Stimulated activated CD4-positive, alpha-beta T cell treated with anti-CD3 and anti-CD28 coated beads, Interleukin-4, amount 100 ng/mL, for 4 hours (primary cell): Measurements from ENCODE around the gene EFCAB6.

Source experiments
- DNase-seq, 2 experiments: peaks; one replicate each; pipeline ENCODE4 v3.0.0-alpha.2; 2020

The EFCAB6 gene

GRCh38 chr22:43541462-43542407 is 270.4 kb downstream of the EFCAB6 start:
- DNase-seq, result no peak

- no peak for DNase-seq
These were observed 271.1 kb downstream of the EFCAB6 start for GRCh38 chr22:43541022-43541421.

- DNase-seq, result no peak
These were observed 271.6 kb downstream of the EFCAB6 start for GRCh38 chr22:43540529-43540923.

- DNase-seq, result no peak
These were observed 272.3 kb downstream of the EFCAB6 start for GRCh38 chr22:43539572-43540528.

GRCh38 chr22:43537019-43537585 is 275.0 kb downstream of the EFCAB6 start:
- no peak for DNase-seq

- no peak for DNase-seq
These were observed 276.4 kb downstream of the EFCAB6 start for GRCh38 chr22:43535741-43536140.

GRCh38 chr22:43535336-43535735 is 276.8 kb downstream of the EFCAB6 start:
- DNase-seq, result no peak

- no peak for DNase-seq
These were observed 277.2 kb downstream of the EFCAB6 start for GRCh38 chr22:43534916-43535315.

GRCh38 chr22:43533656-43534428 is 278.3 kb downstream of the EFCAB6 start:
- no peak for DNase-seq

GRCh38 chr22:43533156-43533530 is 279.0 kb downstream of the EFCAB6 start:
- DNase-seq, result no peak

- no peak for DNase-seq
These were observed 279.6 kb downstream of the EFCAB6 start for GRCh38 chr22:43532301-43533155.

GRCh38 chr22:43531651-43532050 is 280.5 kb downstream of the EFCAB6 start:
- no peak for DNase-seq

GRCh38 chr22:43530349-43531201 is 281.5 kb downstream of the EFCAB6 start:
- DNase-seq, result no peak

GRCh38 chr22:43529934-43530333 is 282.2 kb downstream of the EFCAB6 start:
- no peak for DNase-seq

GRCh38 chr22:43529461-43529860 is 282.6 kb downstream of the EFCAB6 start:
- no peak for DNase-seq

GRCh38 chr22:43528601-43529360 is 283.3 kb downstream of the EFCAB6 start:
- no peak for DNase-seq

- DNase-seq, result no peak
These were observed 285.2 kb downstream of the EFCAB6 start for GRCh38 chr22:43526946-43527345.

GRCh38 chr22:43526117-43526655 is 285.9 kb downstream of the EFCAB6 start:
- DNase-seq, result no peak

GRCh38 chr22:43521716-43522115 is 290.4 kb downstream of the EFCAB6 start:
- DNase-seq, result no peak
